ENCODE measurements around the gene CFAP92. TPM values are rescaled to one million over a fixed set of nuclear protein-coding genes. Genes with fewer than 3 reads are reported as not detected.
A peak's percentile ranks its signal among the peaks of the same experiment; 100 is the strongest.

CFAP92 gene
- total RNA-seq, 3 donors from 2014 or later = 1.1 to 1.5 (median 1.3) TPM

GRCh38 chr3:129004639-129005295, 10.9 kb upstream of the CFAP92 start:
- no peak for DNase-seq
- no peaks in the 10 kb centered on the region for H3K36me3 ChIP-seq (ENCODE audit: low read depth)

GRCh38 chr3:129003578-129004112, 9.8 kb upstream of the CFAP92 start:
- peak; percentile 49 for TF ChIP-seq CTCF (IDR thresholded peaks at IDR 0.05)
- DNase-seq (peak; percentile 70 to 84 (median 81)), ATAC-seq (peak; percentile 89)

More at GRCh38 chr3:129004639-129005295, 10.9 kb upstream of the CFAP92 start:
- Histone ChIP-seq H3K9me3 (no peaks in the 10 kb centered on the region), H3K4me3 (no peak overlapping the region), H3K4me1 (ENCODE audit: low read depth) (peaks cover 25% of the 10 kb centered on the region)
- intact Hi-C loops (cut with DNase I, micrococcal nuclease) = no loop called here
- no peak for TF ChIP-seq CTCF (IDR thresholded peaks at IDR 0.05)
- ATAC-seq = peak; percentile 56

GRCh38 chr3:129002573-129003569, 9.0 kb upstream of the CFAP92 start:
- H3K4me3 ChIP-seq = no peak overlapping the region
- intact Hi-C loops (cut with DNase I, micrococcal nuclease) = no loop called here
- no peaks in the 10 kb centered on the region for H3K9me3 ChIP-seq
- ATAC-seq (no peak), DNase-seq (peak in 1 of 3 donors; percentile 19)
- H3K36me3 ChIP-seq (ENCODE audit: low read depth) = no peaks in the 10 kb centered on the region
- peaks cover 25% of the 10 kb centered on the region for H3K4me1 ChIP-seq (ENCODE audit: low read depth)
- TF ChIP-seq CTCF (IDR thresholded peaks at IDR 0.05) = no peak

More at GRCh38 chr3:129003578-129004112, 9.8 kb upstream of the CFAP92 start:
- Histone ChIP-seq H3K36me3 (ENCODE audit: low read depth) (no peaks in the 10 kb centered on the region), H3K9me3 (no peaks in the 10 kb centered on the region), H3K4me1 (ENCODE audit: low read depth) (peaks cover 25% of the 10 kb centered on the region), H3K4me3 (no peak overlapping the region)
- intact Hi-C loops (cut with DNase I, micrococcal nuclease) = no loop called here

- Histone ChIP-seq H3K4me3 (peak overlapping the region; percentile 4), H3K9me3 (no peaks in the 10 kb centered on the region), H3K36me3 (ENCODE audit: low read depth) (no peaks in the 10 kb centered on the region), H3K4me1 (ENCODE audit: low read depth) (peaks cover 25% of the 10 kb centered on the region)
- ATAC-seq = peak; percentile 25
- intact Hi-C loops (cut with DNase I, micrococcal nuclease) = no loop called here
- DNase-seq = peak in 1 of 3 donors; percentile 7
- TF ChIP-seq CTCF (IDR thresholded peaks at IDR 0.05) = no peak
These were observed 8.1 kb upstream of the CFAP92 start for GRCh38 chr3:129001806-129002572.

Data from mucosa of descending colon (tissue), 3 donors.